NCI-H2227 treated with DMSO at 0.1 percent for 48 hours (cell line): ENCODE measurements around the gene C2orf76.
"Not testable (repeated sequence)": the region's sequence is repeated elsewhere in the genome, so short reads cannot be mapped to it uniquely, and the experiment has no call there.

Source experiments
- DNase-seq: peaks from one replicate; lab custom pipeline; 2025; lab: John Stamatoyannopoulos, UW

The C2orf76 gene

GRCh38 chr2:119366649-119367471, at the start of gene C2orf76, which contains the start of gene DBI:
Gene C2orf76 (minus strand): TSS chr2:119366834. CDS start chr2:119339959, 26,875 bp downstream.
Gene DBI (plus strand): TSS chr2:119366977. CDS start chr2:119367052, 75 bp downstream.
- peak; percentile 94 for DNase-seq

- no peak for DNase-seq
Measured at GRCh38 chr2:119415630-119416029, 49.0 kb upstream of the C2orf76 start.

GRCh38 chr2:119414894-119415293, 48.3 kb upstream of the C2orf76 start:
- DNase-seq: no peak

- no peak for DNase-seq
Measured at GRCh38 chr2:119409506-119409905, 42.9 kb upstream of the C2orf76 start.

- DNase-seq: no peak
Measured at GRCh38 chr2:119408221-119408619, 41.6 kb upstream of the C2orf76 start.

- peak; percentile 28 for DNase-seq
Measured at GRCh38 chr2:119407430-119408220, 41.0 kb upstream of the C2orf76 start.

GRCh38 chr2:119405151-119405550, 38.5 kb upstream of the C2orf76 start:
- DNase-seq: no peak

GRCh38 chr2:119403618-119404017, 37.0 kb upstream of the C2orf76 start:
- DNase-seq: not testable (repeated sequence)

- no peak for DNase-seq
Measured at GRCh38 chr2:119402645-119403560, 36.3 kb upstream of the C2orf76 start.

GRCh38 chr2:119402106-119402505, 35.5 kb upstream of the C2orf76 start:
- DNase-seq: no peak

GRCh38 chr2:119397196-119397595, 30.6 kb upstream of the C2orf76 start:
- no peak for DNase-seq

- DNase-seq: no peak
Measured at GRCh38 chr2:119393971-119394748, 27.5 kb upstream of the C2orf76 start.

- DNase-seq: no peak
Measured at GRCh38 chr2:119389615-119390306, 23.1 kb upstream of the C2orf76 start.

- no peak for DNase-seq
Measured at GRCh38 chr2:119387381-119388129, 20.9 kb upstream of the C2orf76 start.

GRCh38 chr2:119385466-119385865, 18.8 kb upstream of the C2orf76 start:
- DNase-seq: no peak

GRCh38 chr2:119384971-119385370, 18.3 kb upstream of the C2orf76 start:
- no peak for DNase-seq

- DNase-seq: no peak
Measured at GRCh38 chr2:119383410-119384140, 16.9 kb upstream of the C2orf76 start.

- DNase-seq: no peak
Measured at GRCh38 chr2:119378566-119378965, 11.9 kb upstream of the C2orf76 start.

- no peak for DNase-seq
Measured at GRCh38 chr2:119377993-119378345, 11.3 kb upstream of the C2orf76 start.
